ENCODE results near the gene PCYT2.

DNA sequence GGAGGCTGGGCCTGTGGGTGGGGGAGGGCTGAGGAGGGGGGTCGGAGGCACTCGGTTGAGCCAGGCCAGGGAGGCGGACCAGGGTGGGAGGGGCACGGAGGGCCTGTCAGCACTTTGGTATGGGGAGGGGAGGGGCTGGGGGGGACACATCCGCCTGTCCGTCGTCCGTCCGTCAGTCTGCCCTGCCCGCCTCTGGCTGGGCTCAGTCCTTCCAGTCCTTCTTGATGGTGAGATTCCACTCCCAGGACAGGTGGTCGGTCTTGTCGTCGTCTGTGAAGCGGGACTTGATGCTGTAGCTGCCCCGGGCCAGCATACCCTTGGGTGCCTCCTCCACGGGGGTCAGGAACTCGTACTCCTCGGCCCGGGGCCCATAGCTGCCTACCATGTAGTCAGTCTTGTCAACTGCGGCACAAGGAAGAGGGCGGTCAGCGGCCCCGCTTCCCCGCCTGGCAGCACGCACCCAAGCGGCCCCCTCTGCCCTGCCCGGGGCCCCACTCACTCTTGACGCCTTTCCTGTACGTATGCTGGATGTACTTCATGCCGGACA, 42.5 kb downstream of the PCYT2 start:
- TF ChIP-seq, protein P1, sequence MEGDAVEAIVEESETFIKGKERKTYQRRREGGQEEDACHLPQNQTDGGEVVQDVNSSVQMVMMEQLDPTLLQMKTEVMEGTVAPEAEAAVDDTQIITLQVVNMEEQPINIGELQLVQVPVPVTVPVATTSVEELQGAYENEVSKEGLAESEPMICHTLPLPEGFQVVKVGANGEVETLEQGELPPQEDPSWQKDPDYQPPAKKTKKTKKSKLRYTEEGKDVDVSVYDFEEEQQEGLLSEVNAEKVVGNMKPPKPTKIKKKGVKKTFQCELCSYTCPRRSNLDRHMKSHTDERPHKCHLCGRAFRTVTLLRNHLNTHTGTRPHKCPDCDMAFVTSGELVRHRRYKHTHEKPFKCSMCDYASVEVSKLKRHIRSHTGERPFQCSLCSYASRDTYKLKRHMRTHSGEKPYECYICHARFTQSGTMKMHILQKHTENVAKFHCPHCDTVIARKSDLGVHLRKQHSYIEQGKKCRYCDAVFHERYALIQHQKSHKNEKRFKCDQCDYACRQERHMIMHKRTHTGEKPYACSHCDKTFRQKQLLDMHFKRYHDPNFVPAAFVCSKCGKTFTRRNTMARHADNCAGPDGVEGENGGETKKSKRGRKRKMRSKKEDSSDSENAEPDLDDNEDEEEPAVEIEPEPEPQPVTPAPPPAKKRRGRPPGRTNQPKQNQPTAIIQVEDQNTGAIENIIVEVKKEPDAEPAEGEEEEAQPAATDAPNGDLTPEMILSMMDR (IDR thresholded peaks at IDR 0.05): no peak
- TF ChIP-seq POLR2A (IDR thresholded peaks at IDR 0.05): no peak

All from uterus (tissue), 2 donors.